Measurements from ENCODE around the gene RAB44. TPM values are rescaled to one million over a fixed set of nuclear protein-coding genes. Genes with fewer than 3 reads are reported as not detected.

The RAB44 gene
- total RNA-seq, 1 donor from 2014 or later: under 0.01 TPM

- no peak overlapping the region for H3K4me3 ChIP-seq (ENCODE audit: low read depth, low read length)
- no peak for FAIRE-seq
- no peak for TF ChIP-seq CTCF (IDR thresholded peaks at IDR 0.05; ENCODE audit: insufficient read depth, low read length, severe bottlenecking)
- no peak for DNase-seq (ENCODE audit: low read depth)
- H3K27me3 ChIP-seq (ENCODE audit: control insufficient read depth, insufficient read depth, low read length): no peaks in the 10 kb centered on the region
- no peaks in the 10 kb centered on the region for H3K36me3 ChIP-seq (ENCODE audit: control insufficient read depth, insufficient read depth, low read length)
These were observed 32.4 kb upstream of the RAB44 start for GRCh38 chr6:36665180-36665579.

GRCh38 chr6:36666287-36666686, 31.3 kb upstream of the RAB44 start:
- no peak overlapping the region for H3K4me3 ChIP-seq (ENCODE audit: low read depth, low read length)
- no peak for TF ChIP-seq CTCF (IDR thresholded peaks at IDR 0.05; ENCODE audit: insufficient read depth, low read length, severe bottlenecking)
- no peak for DNase-seq (ENCODE audit: low read depth)
- FAIRE-seq: no peak
- no peaks in the 10 kb centered on the region for H3K27me3 ChIP-seq (ENCODE audit: control insufficient read depth, insufficient read depth, low read length)
- H3K36me3 ChIP-seq (ENCODE audit: control insufficient read depth, insufficient read depth, low read length): no peaks in the 10 kb centered on the region

DNA sequence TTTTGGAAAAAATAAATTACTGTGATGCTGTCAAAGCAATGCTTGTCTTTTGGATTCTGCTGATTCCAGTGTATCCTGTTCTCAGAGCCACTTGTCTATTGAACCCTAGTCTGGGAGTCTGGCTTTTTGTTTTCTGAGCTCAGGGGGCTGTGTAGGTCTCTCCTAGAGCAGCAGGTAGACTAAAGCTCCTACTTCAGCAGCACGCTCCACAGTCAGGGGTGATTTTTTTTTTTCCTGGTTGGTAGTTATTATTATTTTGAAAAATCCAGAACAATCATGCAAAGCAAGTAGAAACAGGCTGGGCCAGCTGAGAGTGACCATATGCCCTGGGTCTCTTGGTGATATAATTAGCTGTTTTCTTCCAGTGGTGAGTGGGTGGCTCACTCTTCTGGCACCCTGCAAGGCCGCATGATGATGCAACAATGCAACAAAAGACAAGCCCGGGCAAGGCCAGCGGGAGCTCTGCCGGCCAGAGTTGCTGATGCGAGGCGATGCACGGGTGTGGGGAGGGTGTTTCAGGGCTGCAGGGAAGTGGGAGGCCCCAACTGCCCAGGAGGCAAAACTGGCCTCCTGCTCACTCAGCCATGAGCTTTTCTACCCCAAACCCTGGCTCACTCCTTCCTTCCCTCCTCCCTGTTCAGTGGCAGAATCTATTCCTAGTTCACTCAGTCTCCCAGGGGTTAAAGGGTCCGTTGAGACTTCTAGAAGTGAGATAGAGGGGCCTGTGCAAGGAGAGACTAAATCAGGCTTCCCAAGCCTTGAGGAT, 30.6 kb upstream of the RAB44 start:
- peak; percentile 99 for DNase-seq (ENCODE audit: low read depth)
- no peak for TF ChIP-seq CTCF (IDR thresholded peaks at IDR 0.05; ENCODE audit: insufficient read depth, low read length, severe bottlenecking)
- Histone ChIP-seq H3K36me3 (ENCODE audit: control insufficient read depth, insufficient read depth, low read length) (no peaks in the 10 kb centered on the region), H3K4me3 (ENCODE audit: low read depth, low read length) (no peak overlapping the region), H3K27me3 (ENCODE audit: control insufficient read depth, insufficient read depth, low read length) (no peaks in the 10 kb centered on the region)
- no peak for FAIRE-seq

DNA sequence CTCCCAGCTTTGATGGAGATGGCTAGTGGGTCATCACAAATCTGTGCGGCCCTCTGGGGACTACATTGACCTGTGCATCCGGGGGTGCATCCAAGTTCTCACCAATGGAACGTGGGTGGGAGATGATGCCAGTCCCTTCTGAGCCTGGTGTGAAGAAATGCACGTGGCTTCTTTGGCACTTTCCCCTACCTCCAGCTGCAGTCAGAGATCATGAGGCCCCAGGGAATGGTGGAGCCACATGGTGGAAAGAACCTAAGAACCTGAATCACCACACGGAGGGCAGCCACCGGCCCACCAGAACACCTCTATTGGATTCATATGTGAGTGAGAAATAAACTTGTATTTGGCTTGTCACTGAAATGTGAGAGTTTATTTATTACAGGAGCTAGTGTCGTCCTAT, 29.0 kb upstream of the RAB44 start:
- no peaks in the 10 kb centered on the region for H3K36me3 ChIP-seq (ENCODE audit: control insufficient read depth, insufficient read depth, low read length)

GRCh38 chr6:36669002-36669401, 28.6 kb upstream of the RAB44 start:
- TF ChIP-seq CTCF (IDR thresholded peaks at IDR 0.05; ENCODE audit: insufficient read depth, low read length, severe bottlenecking): no peak
- FAIRE-seq (no peak), DNase-seq (ENCODE audit: low read depth) (no peak)
- H3K36me3 ChIP-seq (ENCODE audit: control insufficient read depth, insufficient read depth, low read length): no peaks in the 10 kb centered on the region
- H3K27me3 ChIP-seq (ENCODE audit: control insufficient read depth, insufficient read depth, low read length): no peaks in the 10 kb centered on the region
- no peak overlapping the region for H3K4me3 ChIP-seq (ENCODE audit: low read depth, low read length)

More for the DNA sequence above, 29.0 kb upstream of the RAB44 start:
- FAIRE-seq (no peak), DNase-seq (ENCODE audit: low read depth) (no peak)
- Histone ChIP-seq H3K27me3 (ENCODE audit: control insufficient read depth, insufficient read depth, low read length) (no peaks in the 10 kb centered on the region), H3K4me3 (ENCODE audit: low read depth, low read length) (no peak overlapping the region)
- no peak for TF ChIP-seq CTCF (IDR thresholded peaks at IDR 0.05; ENCODE audit: insufficient read depth, low read length, severe bottlenecking)

GRCh38 chr6:36670271-36670670, 27.4 kb upstream of the RAB44 start:
- FAIRE-seq (no peak), DNase-seq (ENCODE audit: low read depth) (peak; percentile 78)
- H3K4me3 ChIP-seq (ENCODE audit: low read depth, low read length): no peak overlapping the region
- no peaks in the 10 kb centered on the region for H3K36me3 ChIP-seq (ENCODE audit: control insufficient read depth, insufficient read depth, low read length)
- no peak for TF ChIP-seq CTCF (IDR thresholded peaks at IDR 0.05; ENCODE audit: insufficient read depth, low read length, severe bottlenecking)
- no peaks in the 10 kb centered on the region for H3K27me3 ChIP-seq (ENCODE audit: control insufficient read depth, insufficient read depth, low read length)
